GM13976 (cell line): ENCODE results near the gene PHETA2.

ENCODE experiments used
- DNase-seq: peaks from one replicate; pipeline ENCODE4 v3.0.0; 2012; ENCODE audit warnings: low spot score
- in situ Hi-C: fragments of 300-500 bp; cut with MboI; formaldehyde crosslinking; loops from one replicate; pipeline ENCODE4 v1.12.0; 2022; ENCODE audit warnings: low sequenced_read_pairs, mixed read lengths, inconsistent platforms; ENCODE audit not compliant: unreplicated experiment
- TF ChIP-seq, protein P1 (sequence below): IDR thresholded peaks from 2 replicates; pipeline ENCODE4 v1.5.1; 2012; ENCODE audit warnings: borderline replicate concordance, mild to moderate bottlenecking; ENCODE audit not compliant: insufficient read depth; ENCODE audit errors: extremely low read depth, missing control alignments, control extremely low read depth

PHETA2 gene

DNA sequence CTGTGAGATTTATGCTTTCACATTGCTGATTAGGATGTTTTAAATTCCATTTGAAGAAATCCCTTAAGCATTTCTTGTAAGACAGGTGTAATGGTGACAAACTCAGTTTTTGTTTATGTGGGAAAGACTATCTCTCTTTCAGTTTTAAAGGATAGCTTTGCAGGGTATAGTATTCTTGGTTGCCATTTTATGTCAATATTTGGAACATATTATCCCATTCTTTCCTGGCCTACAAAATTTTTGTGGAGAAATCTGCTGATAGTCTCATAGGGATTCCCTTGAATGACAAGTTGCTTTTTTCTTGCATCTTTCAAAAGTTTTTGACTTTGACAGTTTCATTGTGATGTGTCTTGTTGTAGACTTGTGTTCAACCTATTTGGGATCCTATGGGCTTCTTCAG is 32.3 kb upstream of the PHETA2 start:
- in situ Hi-C loops: no loop called here
- no peak for DNase-seq
- TF ChIP-seq, protein P1, sequence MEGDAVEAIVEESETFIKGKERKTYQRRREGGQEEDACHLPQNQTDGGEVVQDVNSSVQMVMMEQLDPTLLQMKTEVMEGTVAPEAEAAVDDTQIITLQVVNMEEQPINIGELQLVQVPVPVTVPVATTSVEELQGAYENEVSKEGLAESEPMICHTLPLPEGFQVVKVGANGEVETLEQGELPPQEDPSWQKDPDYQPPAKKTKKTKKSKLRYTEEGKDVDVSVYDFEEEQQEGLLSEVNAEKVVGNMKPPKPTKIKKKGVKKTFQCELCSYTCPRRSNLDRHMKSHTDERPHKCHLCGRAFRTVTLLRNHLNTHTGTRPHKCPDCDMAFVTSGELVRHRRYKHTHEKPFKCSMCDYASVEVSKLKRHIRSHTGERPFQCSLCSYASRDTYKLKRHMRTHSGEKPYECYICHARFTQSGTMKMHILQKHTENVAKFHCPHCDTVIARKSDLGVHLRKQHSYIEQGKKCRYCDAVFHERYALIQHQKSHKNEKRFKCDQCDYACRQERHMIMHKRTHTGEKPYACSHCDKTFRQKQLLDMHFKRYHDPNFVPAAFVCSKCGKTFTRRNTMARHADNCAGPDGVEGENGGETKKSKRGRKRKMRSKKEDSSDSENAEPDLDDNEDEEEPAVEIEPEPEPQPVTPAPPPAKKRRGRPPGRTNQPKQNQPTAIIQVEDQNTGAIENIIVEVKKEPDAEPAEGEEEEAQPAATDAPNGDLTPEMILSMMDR: no peak

DNA sequence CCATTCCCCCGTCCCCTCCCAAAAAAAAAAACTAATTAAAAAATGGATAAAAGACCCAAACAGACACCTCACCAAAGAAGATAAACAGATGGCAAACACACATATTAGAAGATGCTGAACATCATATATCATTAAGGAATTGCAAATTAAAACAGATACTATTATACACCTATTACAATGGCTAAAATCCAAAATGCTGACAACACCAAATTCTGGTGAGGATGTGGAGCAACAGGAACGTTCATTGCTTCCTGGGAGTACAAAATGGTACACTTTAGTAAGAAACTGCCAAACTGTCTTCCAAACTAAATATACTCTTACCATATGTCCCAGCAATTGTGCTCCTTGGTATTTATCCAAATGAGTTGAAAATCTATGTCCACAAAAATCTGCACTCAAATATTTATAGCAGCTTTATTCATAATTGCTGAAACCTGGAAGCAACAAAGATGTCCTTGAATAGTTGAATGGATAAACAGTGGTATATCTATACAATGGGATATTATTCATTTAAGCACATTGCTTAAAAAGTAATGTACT is 23.3 kb upstream of the PHETA2 start:
- in situ Hi-C loops: no loop called here
- TF ChIP-seq, protein P1: no peak
- no peak for DNase-seq

DNA sequence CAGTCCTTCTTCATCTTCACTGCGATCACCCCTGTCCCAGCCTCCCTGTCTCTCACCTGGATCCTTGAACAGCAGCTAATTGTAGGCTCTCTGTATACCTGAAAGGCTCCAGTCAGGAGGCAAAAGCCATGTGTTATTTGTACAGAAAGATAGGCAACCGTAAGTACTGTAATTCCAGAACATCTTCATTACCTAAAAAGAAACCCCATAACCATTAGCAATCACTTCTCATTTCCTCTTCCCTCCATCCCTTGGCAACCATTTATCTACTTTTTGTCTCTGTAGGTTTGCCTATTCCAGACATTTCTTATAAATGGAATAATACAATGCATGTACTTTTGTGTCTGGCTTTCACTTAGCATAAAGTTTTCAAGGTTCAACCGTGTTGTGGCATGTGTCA is 21.3 kb upstream of the PHETA2 start:
- in situ Hi-C loops: no loop called here
- TF ChIP-seq, protein P1: no peak
- no peak for DNase-seq

DNA sequence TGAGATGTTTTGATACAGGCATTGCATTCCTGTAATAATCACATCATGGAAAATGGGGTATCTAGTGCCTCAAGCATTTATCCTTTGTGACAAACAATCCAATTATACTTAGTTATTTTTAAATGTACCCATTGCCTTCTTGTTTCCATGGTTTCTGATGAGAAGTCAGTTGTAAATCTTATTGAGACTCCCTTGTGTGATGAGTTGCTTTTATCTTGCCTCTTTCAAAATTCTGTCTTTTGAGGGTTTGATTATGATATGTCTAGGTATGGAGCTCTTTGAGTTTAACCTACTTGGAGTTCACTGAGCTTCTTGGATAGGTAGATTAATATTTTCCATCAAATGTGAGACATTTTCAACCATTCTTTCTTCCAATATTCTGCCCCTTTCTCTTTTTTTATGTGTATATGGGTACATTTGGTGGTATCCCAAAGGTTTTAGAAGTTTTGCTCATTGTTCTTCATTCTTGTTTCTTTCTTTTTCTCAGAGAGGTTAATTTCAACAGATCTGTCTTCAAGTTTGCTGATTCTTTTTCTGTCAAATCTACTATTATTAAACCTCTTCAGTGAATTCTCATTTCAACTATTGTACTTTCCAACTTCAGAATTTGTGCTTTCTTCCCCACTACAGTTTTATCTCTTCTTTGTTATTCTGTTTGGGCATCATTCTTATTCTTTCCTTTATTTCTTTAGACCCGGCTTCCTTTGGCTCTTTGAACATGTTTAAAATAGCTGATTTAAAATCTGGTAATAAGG is 17.1 kb upstream of the PHETA2 start:
- in situ Hi-C loops: no loop called here
- TF ChIP-seq, protein P1: no peak
- no peak for DNase-seq

DNA sequence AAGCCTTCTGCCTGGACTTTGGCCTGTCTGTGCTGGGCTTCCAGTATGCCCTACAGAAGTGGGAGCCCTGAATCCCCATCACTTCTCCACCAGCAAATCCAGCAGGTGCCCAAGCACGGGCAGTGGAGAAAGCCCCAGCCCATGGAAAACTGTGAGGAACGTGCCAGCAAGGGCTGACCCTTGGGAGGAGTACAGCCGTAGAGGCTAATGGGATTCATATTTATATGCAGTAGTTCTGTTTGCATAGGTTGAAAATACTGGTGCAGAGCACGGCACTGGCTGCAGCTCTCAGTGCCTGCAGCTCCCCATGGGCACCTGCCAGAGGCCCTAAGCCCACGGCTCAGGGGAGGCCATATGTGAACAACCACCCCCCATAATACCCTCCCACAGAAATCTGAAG is 13.6 kb upstream of the PHETA2 start:
- no peak for DNase-seq
- in situ Hi-C loops: loop anchor here (10.0 kb wide), 1 partner anchor 56 kb away; no protein-coding TSS in a partner anchor
- TF ChIP-seq, protein P1: no peak

DNA sequence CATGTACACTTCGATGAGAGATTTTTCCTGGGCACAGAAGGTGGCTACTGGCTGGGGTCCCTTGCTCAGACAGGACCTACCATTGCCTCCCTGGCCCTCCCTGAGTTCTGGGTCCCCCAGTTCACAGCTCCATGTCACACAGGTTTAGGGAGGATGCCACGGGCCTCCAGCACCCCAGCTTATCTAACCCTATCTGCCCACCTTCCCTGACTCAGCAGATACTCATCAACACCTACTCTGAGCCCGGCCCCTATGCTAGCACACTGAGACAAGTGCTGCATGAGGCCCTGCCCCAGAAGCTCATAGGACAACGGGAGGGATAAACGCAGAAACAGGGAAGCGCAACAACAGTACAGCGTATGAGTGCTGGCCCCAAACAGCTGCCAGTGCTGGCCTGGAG is 13.0 kb upstream of the PHETA2 start:
- in situ Hi-C loops: loop anchor here (10.0 kb wide), 1 partner anchor 56 kb away; no protein-coding TSS in a partner anchor
- TF ChIP-seq, protein P1: no peak
- DNase-seq: no peak
